Measurements from ENCODE around the gene ARMC9. TPM values are rescaled to one million over a fixed set of nuclear protein-coding genes. Genes with fewer than 3 reads are reported as not detected.

The ARMC9 gene
- total RNA-seq, 1 experiment from 2014 or later, result 42.7 TPM

- peak; percentile 35 for ATAC-seq
- peak overlapping the region; percentile 78 for H3K27ac ChIP-seq (ENCODE audit: low read length)
- H3K4me1 ChIP-seq (ENCODE audit: control insufficient read depth, insufficient read depth, low read length), result peaks cover 27% of the 10 kb centered on the region
- no peaks in the 10 kb centered on the region for H3K9me3 ChIP-seq (ENCODE audit: control insufficient read depth, insufficient read depth, low read depth, low read length)
- no peak for DNase-seq (ENCODE audit: low read depth, low spot score)
- in situ Hi-C loops (cut with HindIII; ENCODE audit: low pct_unique_long_range_greater_than_20kb, low sequenced_read_pairs) (loop anchor here (25.0 kb wide), 1 partner anchor 100 kb away; no protein-coding TSS in a partner anchor), intact Hi-C loops (cut with micrococcal nuclease; ENCODE audit: unreplicated experiment) (loop anchor here (5.0 kb wide), 1 partner anchor 185 kb away; no protein-coding TSS in a partner anchor)
- no peaks in the 10 kb centered on the region for H3K36me3 ChIP-seq (ENCODE audit: control insufficient read depth, insufficient read depth, low read length)
- no TSS peak for BruUV-seq (replicated peaks)
- no peak for TF ChIP-seq REST (IDR thresholded peaks at IDR 0.05; ENCODE audit: insufficient read depth in 1 of 2, low read depth in 2 of 2, low read length in 1 of 2)
- no peak for TF ChIP-seq POLR2AphosphoS5 (IDR thresholded peaks at IDR 0.05; ENCODE audit: low read depth, low read length)
- TF ChIP-seq TCF7L2 (IDR thresholded peaks at IDR 0.05; ENCODE audit: low read depth, low read length), result no peak
- no peak for TF ChIP-seq CTCF (IDR thresholded peaks at IDR 0.05)
- no peak for TF ChIP-seq SIN3A (IDR thresholded peaks at IDR 0.05; ENCODE audit: borderline replicate concordance, insufficient read depth, low read depth, low read length)
- ChIA-PET POLR2A (interaction anchor here (0.6 kb wide), 1 partner anchor 89 kb away, joined by 4 read pairs; no protein-coding TSS in a partner anchor), CTCF (interaction anchor here (0.6 to 1.0 kb wide), 4 partner anchors 40 to 141 kb away, joined by 3 to 7 read pairs (median 4); no protein-coding TSS in a partner anchor)
- H3K4me3 ChIP-seq (ENCODE audit: low read depth in 2 of 2, low read length in 2 of 2), result peak overlapping the region; percentile 65 to 79
- H3K27me3 ChIP-seq (ENCODE audit: control insufficient read depth, insufficient read depth, low read length), result no peaks in the 10 kb centered on the region
These were observed 214.2 kb downstream of the ARMC9 start for GRCh38 chr2:231412618-231412963.

GRCh38 chr2:231413456-231413855, 215.0 kb downstream of the ARMC9 start:
- Histone ChIP-seq H3K27ac (ENCODE audit: low read length) (peak overlapping the region; percentile 49; the same call in 1 of the 2 replicates), H3K4me3 (ENCODE audit: low read depth in 2 of 2, low read length in 2 of 2) (no peak overlapping the region), H3K27me3 (ENCODE audit: control insufficient read depth, insufficient read depth, low read length) (no peaks in the 10 kb centered on the region), H3K4me1 (ENCODE audit: control insufficient read depth, insufficient read depth, low read length) (peaks cover 27% of the 10 kb centered on the region), H3K9me3 (ENCODE audit: control insufficient read depth, insufficient read depth, low read depth, low read length) (no peaks in the 10 kb centered on the region), H3K36me3 (ENCODE audit: control insufficient read depth, insufficient read depth, low read length) (no peaks in the 10 kb centered on the region)
- BruUV-seq (replicated peaks), result no TSS peak
- in situ Hi-C loops (cut with HindIII; ENCODE audit: low pct_unique_long_range_greater_than_20kb, low sequenced_read_pairs) (loop anchor here (25.0 kb wide), 1 partner anchor 101 kb away; no protein-coding TSS in a partner anchor), intact Hi-C loops (cut with micrococcal nuclease; ENCODE audit: unreplicated experiment) (loop anchor here (5.0 kb wide), 1 partner anchor 186 kb away; no protein-coding TSS in a partner anchor)
- ATAC-seq (no peak), DNase-seq (ENCODE audit: low read depth, low spot score) (no peak)
- ChIA-PET CTCF (interaction anchor here (0.6 to 1.0 kb wide), 4 partner anchors 38 to 210 kb away, joined by 3 to 7 read pairs (median 4); no protein-coding TSS in a partner anchor), POLR2A (no interaction called here)
- no peak for TF ChIP-seq TCF7L2 (IDR thresholded peaks at IDR 0.05; ENCODE audit: low read depth, low read length)
- no peak for TF ChIP-seq CTCF (IDR thresholded peaks at IDR 0.05)
- TF ChIP-seq REST (IDR thresholded peaks at IDR 0.05; ENCODE audit: insufficient read depth in 1 of 2, low read depth in 2 of 2, low read length in 1 of 2), result no peak
- TF ChIP-seq SIN3A (IDR thresholded peaks at IDR 0.05; ENCODE audit: borderline replicate concordance, insufficient read depth, low read depth, low read length), result no peak
